ENCODE results near the gene RPL36. TPM values are rescaled to one million over a fixed set of nuclear protein-coding genes. Genes with fewer than 3 reads are reported as not detected.

The RPL36 gene
- total and polyA plus RNA-seq, 2 experiments from 2014 or later: 895 to 3,204 TPM

DNA sequence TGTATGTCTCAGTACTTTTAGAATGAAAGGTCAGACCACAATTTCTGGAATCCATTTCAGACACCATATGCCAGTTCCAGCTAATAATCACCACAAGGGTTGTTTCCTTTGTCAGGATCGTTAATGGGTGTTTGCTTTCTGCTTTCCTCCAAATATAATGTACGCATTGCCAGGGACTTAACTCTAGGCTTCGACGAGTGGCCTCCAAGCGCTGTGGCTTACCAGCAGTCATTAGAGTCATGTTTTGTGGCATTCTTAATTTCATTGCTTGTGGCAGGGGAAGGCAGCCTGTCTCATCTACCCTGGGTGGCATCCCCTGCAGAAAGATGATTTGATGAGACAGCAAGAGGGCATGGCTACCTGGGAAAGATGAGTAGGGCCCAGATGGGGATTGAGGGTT lies 44.7 kb upstream of the RPL36 start:
- no peak overlapping the region for H3K27ac Mint-ChIP-seq
- ATAC-seq (no peak), DNase-seq (ENCODE audit: low spot score) (no peak)
- Histone ChIP-seq H3K36me3 (ENCODE audit: insufficient read depth) (peaks cover 63% of the 10 kb centered on the region), H3K79me2 (replicated peaks; ENCODE audit: insufficient read depth) (peaks cover 70% of the 10 kb centered on the region), H3F3A (replicated peaks; ENCODE audit: low read depth) (peaks cover 13% of the 10 kb centered on the region; the same call in 1 of the 2 replicates), H3K4me3 (no peak overlapping the region), H3K4me1 (ENCODE audit: insufficient read depth) (no peaks in the 10 kb centered on the region), H3K9me2 (ENCODE audit: insufficient read depth) (no peaks in the 10 kb centered on the region), H4K20me1 (replicated peaks; ENCODE audit: insufficient read depth) (peaks cover 67% of the 10 kb centered on the region), H3K27me3 (ENCODE audit: insufficient read depth) (no peaks in the 10 kb centered on the region), H2AFZ (no peak overlapping the region), H3K27ac (ENCODE audit: low read depth) (no peak overlapping the region), H3K4me2 (no peak overlapping the region)
- H3K36me3 Mint-ChIP-seq (ENCODE audit: low read depth): peaks cover 85% of the 10 kb centered on the region
- no peak overlapping the region for H3K4me3 Mint-ChIP-seq
- TF ChIP-seq ZNF114 (CRISPR knock-in tag; IDR thresholded peaks at IDR 0.05) (no peak), CREB1 (CRISPR knock-in tag; IDR thresholded peaks at IDR 0.05; ENCODE audit: low read depth) (no peak), JUNB (IDR thresholded peaks at IDR 0.05; ENCODE audit: unreplicated experiment) (no peak), POLR2AphosphoS5 (IDR thresholded peaks at IDR 0.05; ENCODE audit: low read depth) (no peak), NANOG (IDR thresholded peaks at IDR 0.05; ENCODE audit: borderline replicate concordance) (no peak), EZH2phosphoT487 (IDR thresholded peaks at IDR 0.05; ENCODE audit: unreplicated experiment) (no peak), ZNF331 (CRISPR knock-in tag; IDR thresholded peaks at IDR 0.05; ENCODE audit: low read depth) (no peak), STAT1 (IDR thresholded peaks at IDR 0.05; ENCODE audit: unreplicated experiment) (no peak), EZH2 (IDR thresholded peaks at IDR 0.05; ENCODE audit: low read depth, unreplicated experiment) (no peak)
- TF ChIP-seq, protein P1, sequence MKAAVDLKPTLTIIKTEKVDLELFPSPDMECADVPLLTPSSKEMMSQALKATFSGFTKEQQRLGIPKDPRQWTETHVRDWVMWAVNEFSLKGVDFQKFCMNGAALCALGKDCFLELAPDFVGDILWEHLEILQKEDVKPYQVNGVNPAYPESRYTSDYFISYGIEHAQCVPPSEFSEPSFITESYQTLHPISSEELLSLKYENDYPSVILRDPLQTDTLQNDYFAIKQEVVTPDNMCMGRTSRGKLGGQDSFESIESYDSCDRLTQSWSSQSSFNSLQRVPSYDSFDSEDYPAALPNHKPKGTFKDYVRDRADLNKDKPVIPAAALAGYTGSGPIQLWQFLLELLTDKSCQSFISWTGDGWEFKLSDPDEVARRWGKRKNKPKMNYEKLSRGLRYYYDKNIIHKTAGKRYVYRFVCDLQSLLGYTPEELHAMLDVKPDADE (IDR thresholded peaks at IDR 0.05): no peak
- TF ChIP-seq, protein P2, sequence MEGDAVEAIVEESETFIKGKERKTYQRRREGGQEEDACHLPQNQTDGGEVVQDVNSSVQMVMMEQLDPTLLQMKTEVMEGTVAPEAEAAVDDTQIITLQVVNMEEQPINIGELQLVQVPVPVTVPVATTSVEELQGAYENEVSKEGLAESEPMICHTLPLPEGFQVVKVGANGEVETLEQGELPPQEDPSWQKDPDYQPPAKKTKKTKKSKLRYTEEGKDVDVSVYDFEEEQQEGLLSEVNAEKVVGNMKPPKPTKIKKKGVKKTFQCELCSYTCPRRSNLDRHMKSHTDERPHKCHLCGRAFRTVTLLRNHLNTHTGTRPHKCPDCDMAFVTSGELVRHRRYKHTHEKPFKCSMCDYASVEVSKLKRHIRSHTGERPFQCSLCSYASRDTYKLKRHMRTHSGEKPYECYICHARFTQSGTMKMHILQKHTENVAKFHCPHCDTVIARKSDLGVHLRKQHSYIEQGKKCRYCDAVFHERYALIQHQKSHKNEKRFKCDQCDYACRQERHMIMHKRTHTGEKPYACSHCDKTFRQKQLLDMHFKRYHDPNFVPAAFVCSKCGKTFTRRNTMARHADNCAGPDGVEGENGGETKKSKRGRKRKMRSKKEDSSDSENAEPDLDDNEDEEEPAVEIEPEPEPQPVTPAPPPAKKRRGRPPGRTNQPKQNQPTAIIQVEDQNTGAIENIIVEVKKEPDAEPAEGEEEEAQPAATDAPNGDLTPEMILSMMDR (conservative IDR thresholded peaks at IDR 0.05; ENCODE audit: low read depth in 2 of 2): no peak
- TF ChIP-seq, protein P3, sequence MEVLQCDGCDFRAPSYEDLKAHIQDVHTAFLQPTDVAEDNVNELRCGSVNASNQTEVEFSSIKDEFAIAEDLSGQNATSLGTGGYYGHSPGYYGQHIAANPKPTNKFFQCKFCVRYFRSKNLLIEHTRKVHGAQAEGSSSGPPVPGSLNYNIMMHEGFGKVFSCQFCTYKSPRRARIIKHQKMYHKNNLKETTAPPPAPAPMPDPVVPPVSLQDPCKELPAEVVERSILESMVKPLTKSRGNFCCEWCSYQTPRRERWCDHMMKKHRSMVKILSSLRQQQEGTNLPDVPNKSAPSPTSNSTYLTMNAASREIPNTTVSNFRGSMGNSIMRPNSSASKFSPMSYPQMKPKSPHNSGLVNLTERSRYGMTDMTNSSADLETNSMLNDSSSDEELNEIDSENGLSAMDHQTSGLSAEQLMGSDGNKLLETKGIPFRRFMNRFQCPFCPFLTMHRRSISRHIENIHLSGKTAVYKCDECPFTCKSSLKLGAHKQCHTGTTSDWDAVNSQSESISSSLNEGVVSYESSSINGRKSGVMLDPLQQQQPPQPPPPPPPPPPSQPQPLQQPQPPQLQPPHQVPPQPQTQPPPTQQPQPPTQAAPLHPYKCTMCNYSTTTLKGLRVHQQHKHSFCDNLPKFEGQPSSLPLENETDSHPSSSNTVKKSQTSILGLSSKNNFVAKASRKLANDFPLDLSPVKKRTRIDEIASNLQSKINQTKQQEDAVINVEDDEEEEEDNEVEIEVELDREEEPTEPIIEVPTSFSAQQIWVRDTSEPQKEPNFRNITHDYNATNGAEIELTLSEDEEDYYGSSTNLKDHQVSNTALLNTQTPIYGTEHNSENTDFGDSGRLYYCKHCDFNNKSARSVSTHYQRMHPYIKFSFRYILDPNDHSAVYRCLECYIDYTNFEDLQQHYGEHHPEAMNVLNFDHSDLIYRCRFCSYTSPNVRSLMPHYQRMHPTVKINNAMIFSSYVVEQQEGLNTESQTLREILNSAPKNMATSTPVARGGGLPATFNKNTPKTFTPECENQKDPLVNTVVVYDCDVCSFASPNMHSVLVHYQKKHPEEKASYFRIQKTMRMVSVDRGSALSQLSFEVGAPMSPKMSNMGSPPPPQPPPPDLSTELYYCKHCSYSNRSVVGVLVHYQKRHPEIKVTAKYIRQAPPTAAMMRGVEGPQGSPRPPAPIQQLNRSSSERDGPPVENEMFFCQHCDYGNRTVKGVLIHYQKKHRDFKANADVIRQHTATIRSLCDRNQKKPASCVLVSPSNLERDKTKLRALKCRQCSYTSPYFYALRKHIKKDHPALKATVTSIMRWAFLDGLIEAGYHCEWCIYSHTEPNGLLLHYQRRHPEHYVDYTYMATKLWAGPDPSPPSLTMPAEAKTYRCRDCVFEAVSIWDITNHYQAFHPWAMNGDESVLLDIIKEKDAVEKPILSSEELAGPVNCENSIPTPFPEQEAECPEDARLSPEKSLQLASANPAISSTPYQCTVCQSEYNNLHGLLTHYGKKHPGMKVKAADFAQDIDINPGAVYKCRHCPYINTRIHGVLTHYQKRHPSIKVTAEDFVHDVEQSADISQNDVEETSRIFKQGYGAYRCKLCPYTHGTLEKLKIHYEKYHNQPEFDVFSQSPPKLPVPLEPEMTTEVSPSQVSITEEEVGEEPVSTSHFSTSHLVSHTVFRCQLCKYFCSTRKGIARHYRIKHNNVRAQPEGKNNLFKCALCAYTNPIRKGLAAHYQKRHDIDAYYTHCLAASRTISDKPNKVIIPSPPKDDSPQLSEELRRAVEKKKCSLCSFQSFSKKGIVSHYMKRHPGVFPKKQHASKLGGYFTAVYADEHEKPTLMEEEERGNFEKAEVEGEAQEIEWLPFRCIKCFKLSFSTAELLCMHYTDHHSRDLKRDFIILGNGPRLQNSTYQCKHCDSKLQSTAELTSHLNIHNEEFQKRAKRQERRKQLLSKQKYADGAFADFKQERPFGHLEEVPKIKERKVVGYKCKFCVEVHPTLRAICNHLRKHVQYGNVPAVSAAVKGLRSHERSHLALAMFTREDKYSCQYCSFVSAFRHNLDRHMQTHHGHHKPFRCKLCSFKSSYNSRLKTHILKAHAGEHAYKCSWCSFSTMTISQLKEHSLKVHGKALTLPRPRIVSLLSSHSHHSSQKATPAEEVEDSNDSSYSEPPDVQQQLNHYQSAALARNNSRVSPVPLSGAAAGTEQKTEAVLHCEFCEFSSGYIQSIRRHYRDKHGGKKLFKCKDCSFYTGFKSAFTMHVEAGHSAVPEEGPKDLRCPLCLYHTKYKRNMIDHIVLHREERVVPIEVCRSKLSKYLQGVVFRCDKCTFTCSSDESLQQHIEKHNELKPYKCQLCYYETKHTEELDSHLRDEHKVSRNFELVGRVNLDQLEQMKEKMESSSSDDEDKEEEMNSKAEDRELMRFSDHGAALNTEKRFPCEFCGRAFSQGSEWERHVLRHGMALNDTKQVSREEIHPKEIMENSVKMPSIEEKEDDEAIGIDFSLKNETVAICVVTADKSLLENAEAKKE (CRISPR knock-in tag; IDR thresholded peaks at IDR 0.05): no peak
- TF ChIP-seq, protein P4, sequence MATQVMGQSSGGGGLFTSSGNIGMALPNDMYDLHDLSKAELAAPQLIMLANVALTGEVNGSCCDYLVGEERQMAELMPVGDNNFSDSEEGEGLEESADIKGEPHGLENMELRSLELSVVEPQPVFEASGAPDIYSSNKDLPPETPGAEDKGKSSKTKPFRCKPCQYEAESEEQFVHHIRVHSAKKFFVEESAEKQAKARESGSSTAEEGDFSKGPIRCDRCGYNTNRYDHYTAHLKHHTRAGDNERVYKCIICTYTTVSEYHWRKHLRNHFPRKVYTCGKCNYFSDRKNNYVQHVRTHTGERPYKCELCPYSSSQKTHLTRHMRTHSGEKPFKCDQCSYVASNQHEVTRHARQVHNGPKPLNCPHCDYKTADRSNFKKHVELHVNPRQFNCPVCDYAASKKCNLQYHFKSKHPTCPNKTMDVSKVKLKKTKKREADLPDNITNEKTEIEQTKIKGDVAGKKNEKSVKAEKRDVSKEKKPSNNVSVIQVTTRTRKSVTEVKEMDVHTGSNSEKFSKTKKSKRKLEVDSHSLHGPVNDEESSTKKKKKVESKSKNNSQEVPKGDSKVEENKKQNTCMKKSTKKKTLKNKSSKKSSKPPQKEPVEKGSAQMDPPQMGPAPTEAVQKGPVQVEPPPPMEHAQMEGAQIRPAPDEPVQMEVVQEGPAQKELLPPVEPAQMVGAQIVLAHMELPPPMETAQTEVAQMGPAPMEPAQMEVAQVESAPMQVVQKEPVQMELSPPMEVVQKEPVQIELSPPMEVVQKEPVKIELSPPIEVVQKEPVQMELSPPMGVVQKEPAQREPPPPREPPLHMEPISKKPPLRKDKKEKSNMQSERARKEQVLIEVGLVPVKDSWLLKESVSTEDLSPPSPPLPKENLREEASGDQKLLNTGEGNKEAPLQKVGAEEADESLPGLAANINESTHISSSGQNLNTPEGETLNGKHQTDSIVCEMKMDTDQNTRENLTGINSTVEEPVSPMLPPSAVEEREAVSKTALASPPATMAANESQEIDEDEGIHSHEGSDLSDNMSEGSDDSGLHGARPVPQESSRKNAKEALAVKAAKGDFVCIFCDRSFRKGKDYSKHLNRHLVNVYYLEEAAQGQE (IDR thresholded peaks at IDR 0.05; ENCODE audit: unreplicated experiment): no peak
- H3K9me3 Mint-ChIP-seq: no peaks in the 10 kb centered on the region
- H3K27me3 Mint-ChIP-seq (ENCODE audit: insufficient read depth, low read depth, poor library complexity): no peaks in the 10 kb centered on the region
- H3K4me1 Mint-ChIP-seq: no peaks in the 10 kb centered on the region
